H9 (cell line): ENCODE data around the gene HDDC2. TPM values are rescaled to one million over a fixed set of nuclear protein-coding genes. Genes with fewer than 3 reads are reported as not detected.

Experiments
- DNase-seq: peaks from one replicate; pipeline ENCODE4 v3.0.0-alpha.2; 2017
- H2AFZ ChIP-seq: one replicate; pipeline ENCODE4 v1.6.1; 2013; ENCODE audit warnings: mild to moderate bottlenecking, low read length, control low read depth, moderate library complexity
- H2AK5ac ChIP-seq: 2 replicates; pipeline ENCODE4 v1.6.1; 2013; ENCODE audit warnings: low read length, control low read depth, mixed read lengths; ENCODE audit not compliant: insufficient read length
- H2BK120ac ChIP-seq: one replicate; pipeline ENCODE4 v1.6.1; 2013; ENCODE audit warnings: low read depth, mild to moderate bottlenecking, low read length, control low read depth, inconsistent platforms; ENCODE audit not compliant: poor library complexity, severe bottlenecking
- H2BK12ac ChIP-seq: 2 replicates; pipeline ENCODE4 v1.6.1; 2013; ENCODE audit warnings: low read length, control low read depth, mixed read lengths, low read depth; ENCODE audit not compliant: insufficient read length
- H2BK15ac ChIP-seq: 2 replicates; pipeline ENCODE4 v1.6.1; 2013; ENCODE audit warnings: low read depth, low read length, control low read depth
- H2BK20ac ChIP-seq: one replicate; pipeline ENCODE4 v1.6.1; 2013; ENCODE audit warnings: low read depth, mild to moderate bottlenecking, low read length, control low read depth, inconsistent platforms; ENCODE audit not compliant: poor library complexity, severe bottlenecking
- H2BK5ac ChIP-seq: 2 replicates; pipeline ENCODE4 v1.6.1; 2013; ENCODE audit warnings: low read length, control low read depth, mixed read lengths; ENCODE audit not compliant: insufficient read length
- H3K14ac ChIP-seq: 2 replicates; pipeline ENCODE4 v1.6.1; 2013; ENCODE audit warnings: low read length, control low read depth; ENCODE audit not compliant: insufficient read depth
- H3K18ac ChIP-seq: 2 replicates; pipeline ENCODE4 v1.6.1; 2013; ENCODE audit warnings: low read depth, mild to moderate bottlenecking, mixed read lengths, low read length, control low read depth; ENCODE audit not compliant: insufficient read length
- H3K23ac ChIP-seq: 2 replicates; pipeline ENCODE4 v1.6.1; 2013; ENCODE audit warnings: low read length, control low read depth, mixed read lengths, low read depth; ENCODE audit not compliant: insufficient read length
- H3K23me2 ChIP-seq: 2 replicates; pipeline ENCODE4 v1.6.1; 2013; ENCODE audit warnings: low read depth, mild to moderate bottlenecking, mixed read lengths, low read length, control low read depth; ENCODE audit not compliant: insufficient read length, poor library complexity, severe bottlenecking
- H3K27ac ChIP-seq: 2 replicates; pipeline ENCODE4 v1.5.1; 2013; ENCODE audit warnings: low read length, control low read depth, mixed read lengths, low read depth; ENCODE audit not compliant: insufficient read length
- H3K27me3 ChIP-seq: 2 replicates; pipeline ENCODE4 v1.6.1; 2013; ENCODE audit warnings: low read length, control low read depth, inconsistent platforms; ENCODE audit not compliant: insufficient read depth
- H3K4ac ChIP-seq: 2 replicates; pipeline ENCODE4 v1.6.1; 2013; ENCODE audit warnings: low read depth, mild to moderate bottlenecking, control low read depth, inconsistent platforms, low read length, moderate library complexity
- H3K4me1 ChIP-seq: 2 replicates; pipeline ENCODE4 v1.6.1; 2013; ENCODE audit warnings: low read length, control low read depth, inconsistent platforms; ENCODE audit not compliant: insufficient read depth
- H3K4me2 ChIP-seq: 2 replicates; pipeline ENCODE4 v1.6.1; 2013; ENCODE audit warnings: low read length, control low read depth, mixed read lengths; ENCODE audit not compliant: insufficient read length, insufficient read depth
- H3K56ac ChIP-seq: 2 replicates; pipeline ENCODE4 v1.6.1; 2013; ENCODE audit warnings: low read depth, mild to moderate bottlenecking, mixed read lengths, low read length, control low read depth; ENCODE audit not compliant: insufficient read length
- H3K79me1 ChIP-seq: 2 replicates; pipeline ENCODE4 v1.6.1; 2013; ENCODE audit warnings: low read depth, mild to moderate bottlenecking, moderate library complexity, low read length, control low read depth, inconsistent platforms; ENCODE audit not compliant: insufficient read depth, poor library complexity, severe bottlenecking
- H3K79me2 ChIP-seq: 2 replicates; pipeline ENCODE4 v1.6.1; 2013; ENCODE audit warnings: low read length, control low read depth, inconsistent platforms; ENCODE audit not compliant: insufficient read depth
- H3K9ac ChIP-seq: 2 replicates; pipeline ENCODE4 v1.6.1; 2013; ENCODE audit warnings: low read length, control low read depth, mixed read lengths; ENCODE audit not compliant: insufficient read length; ENCODE audit errors: extremely low read depth
- H3K9me3 ChIP-seq: one replicate; pipeline ENCODE4 v1.6.1; 2013; ENCODE audit warnings: low read depth, low read length, inconsistent platforms; ENCODE audit not compliant: control insufficient read depth
- H3T11ph ChIP-seq: one replicate; pipeline ENCODE4 v1.6.1; 2013; ENCODE audit warnings: mild to moderate bottlenecking, low read length, control low read depth, inconsistent platforms
- H4K20me1 ChIP-seq: one replicate; pipeline ENCODE4 v1.6.1; 2013; ENCODE audit not compliant: control insufficient read depth, insufficient read length, insufficient read depth
- H4K5ac ChIP-seq: 2 replicates; pipeline ENCODE4 v1.6.1; 2013; ENCODE audit warnings: low read depth, mild to moderate bottlenecking, mixed read lengths, low read length, control low read depth; ENCODE audit not compliant: insufficient read length
- H4K8ac ChIP-seq: replicated peaks from 2 replicates; pipeline ENCODE4 v1.6.1; 2013; ENCODE audit warnings: low read length, control low read depth, mixed read lengths, low read depth; ENCODE audit not compliant: insufficient read length
- H4K91ac ChIP-seq: 2 replicates; pipeline ENCODE4 v1.6.1; 2013; ENCODE audit warnings: low read depth, mild to moderate bottlenecking, moderate library complexity, mixed read lengths, low read length, control low read depth; ENCODE audit not compliant: insufficient read length
- H3K27ac Mint-ChIP-seq, 3 experiments: 2 replicates in 2 of 3; 3 replicates in 1 of 3; pipeline ENCODE4 v1.8.0; 2020 to 2021; ENCODE audit warnings: mixed read lengths in 3 of 3, mild to moderate bottlenecking in 1 of 3, moderate library complexity in 1 of 3
- H3K27me3 Mint-ChIP-seq: 2 replicates; pipeline ENCODE4 v1.8.0; 2021; ENCODE audit warnings: low read depth, mild to moderate bottlenecking, moderate library complexity, mixed read lengths
- H3K36me3 Mint-ChIP-seq, 3 experiments: 2 replicates in 2 of 3; 3 replicates in 1 of 3; pipeline ENCODE4 v1.8.0; 2020 to 2021; ENCODE audit warnings: low read depth in 3 of 3, mixed read lengths in 3 of 3; ENCODE audit not compliant: insufficient read depth in 1 of 3
- H3K4me1 Mint-ChIP-seq, 2 experiments: 2 replicates each; pipeline ENCODE4 v1.8.0; 2020; ENCODE audit warnings: mixed read lengths in 2 of 2
- H3K4me3 Mint-ChIP-seq, 2 experiments: 2 replicates in 1 of 2; 3 replicates in 1 of 2; pipeline ENCODE4 v1.8.0; 2020 to 2021; ENCODE audit warnings: mild to moderate bottlenecking in 2 of 2, mixed read lengths in 2 of 2, moderate library complexity in 1 of 2
- H3K9me3 Mint-ChIP-seq, 2 experiments: 2 replicates in 1 of 2; 3 replicates in 1 of 2; pipeline ENCODE4 v1.8.0; 2020; ENCODE audit warnings: mild to moderate bottlenecking in 2 of 2, mixed read lengths in 2 of 2, moderate library complexity in 1 of 2
- WGBS: extraction: QIAGEN DNeasy Blood & Tissue Kit; methylation state at CpG from one replicate; pipeline ENCODE4 v1.1.7; 2013; ENCODE audit warnings: missing lambda C conversion rate, low lambda C conversion rate, mixed read lengths; ENCODE audit not compliant: insufficient read length; ENCODE audit errors: extremely low coverage; 5-methylcytosine and 5-hydroxymethylcytosine counted together
- total RNA-seq: library from RNA; stranded (reverse); gene quantifications from 2 replicates; pipeline ENCODE4 v1.2.1, GENCODE V29; 2021
- TF ChIP-seq, protein P1 (sequence below): fragments of 200-600 bp; sonication (generic); conservative IDR thresholded peaks from 3 replicates; pipeline ENCODE4 v1.8.0; 2021; ENCODE audit warnings: antibody characterized with exemption, mild to moderate bottlenecking

HDDC2 gene
- total RNA-seq, 1 experiment from 2014 or later = 77.8 TPM

DNA sequence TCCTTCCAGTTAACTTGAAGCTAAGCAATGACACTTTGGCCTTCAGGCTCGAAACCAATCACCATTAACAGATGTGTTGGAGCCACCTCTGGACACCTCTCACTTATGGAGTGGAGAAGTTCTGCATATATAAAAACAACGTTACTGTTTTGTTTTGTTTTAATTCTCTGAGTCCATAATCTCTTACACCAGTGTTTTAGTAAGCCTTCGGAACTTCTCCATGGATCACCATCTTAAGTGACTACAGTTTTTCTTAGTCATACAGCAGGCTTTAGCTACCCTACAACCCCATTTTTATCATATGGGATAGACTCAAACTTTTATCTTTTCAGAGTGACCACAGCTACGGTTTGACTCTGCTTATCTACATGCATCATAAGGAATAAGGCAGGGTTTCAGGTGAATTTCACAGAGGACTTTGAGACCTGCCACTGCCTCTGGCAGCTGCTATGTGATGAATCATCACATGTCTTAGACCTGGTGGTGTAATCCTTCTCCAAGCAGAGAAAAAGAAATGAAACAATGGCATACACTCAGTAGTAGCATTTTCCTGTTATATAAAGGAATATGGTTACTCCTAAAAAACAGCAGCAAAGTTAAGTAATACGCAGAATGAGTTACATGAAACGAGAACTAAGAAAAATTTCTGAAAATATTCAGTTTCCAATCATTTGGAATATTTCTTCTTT lies 5.5 kb upstream of the HDDC2 start:
- no peak overlapping the region for H3K18ac ChIP-seq
- H3K79me2 ChIP-seq = no peaks in the 10 kb centered on the region
- H3K9me3 ChIP-seq = no peaks in the 10 kb centered on the region
- H3K4ac ChIP-seq = no peak overlapping the region
- no peak overlapping the region for H3K27ac ChIP-seq
- H3K14ac ChIP-seq = no peak overlapping the region
- H3K23ac ChIP-seq = no peak overlapping the region
- no peak overlapping the region for H2AK5ac ChIP-seq
- H3K56ac ChIP-seq = no peak overlapping the region
- Mint-ChIP-seq H3K4me3 (no peak overlapping the region), H3K27me3 (peaks cover 21% of the 10 kb centered on the region), H3K36me3 (peaks cover 0 to 4% (median 0%) of the 10 kb centered on the region in 3 experiments; a peak in 1 of 7 replicates), H3K4me1 (peaks cover 2% of the 10 kb centered on the region in 2 experiments; a peak in 2 of 4 replicates), H3K9me3 (peaks cover 0 to 4% of the 10 kb centered on the region in 2 experiments; a peak in 2 of 5 replicates), H3K27ac (no peak overlapping the region)
- no peak overlapping the region for H3K4me2 ChIP-seq
- no peak for DNase-seq
- no peaks in the 10 kb centered on the region for H3K27me3 ChIP-seq
- no CpG with 5 or more reads among the region's 6 CpGs for WGBS
- H3K79me1 ChIP-seq = no peaks in the 10 kb centered on the region
- H2BK12ac ChIP-seq = no peak overlapping the region
- H2BK5ac ChIP-seq = no peak overlapping the region
- H3K23me2 ChIP-seq = no peaks in the 10 kb centered on the region
- no peak overlapping the region for H2AFZ ChIP-seq
- H2BK15ac ChIP-seq = no peak overlapping the region
- no peak overlapping the region for H3T11ph ChIP-seq
- no peak overlapping the region for H3K9ac ChIP-seq
- H4K5ac ChIP-seq = no peak overlapping the region
- no peak overlapping the region for H2BK20ac ChIP-seq
- H4K20me1 ChIP-seq = no peaks in the 10 kb centered on the region
- no peak overlapping the region for H4K91ac ChIP-seq
- 0 out of 2 replicates have a peak, but pooled peaks cover 2% of the 10 kb centered on the region for H3K4me1 ChIP-seq
- no peak overlapping the region for H2BK120ac ChIP-seq
- TF ChIP-seq, protein P1, sequence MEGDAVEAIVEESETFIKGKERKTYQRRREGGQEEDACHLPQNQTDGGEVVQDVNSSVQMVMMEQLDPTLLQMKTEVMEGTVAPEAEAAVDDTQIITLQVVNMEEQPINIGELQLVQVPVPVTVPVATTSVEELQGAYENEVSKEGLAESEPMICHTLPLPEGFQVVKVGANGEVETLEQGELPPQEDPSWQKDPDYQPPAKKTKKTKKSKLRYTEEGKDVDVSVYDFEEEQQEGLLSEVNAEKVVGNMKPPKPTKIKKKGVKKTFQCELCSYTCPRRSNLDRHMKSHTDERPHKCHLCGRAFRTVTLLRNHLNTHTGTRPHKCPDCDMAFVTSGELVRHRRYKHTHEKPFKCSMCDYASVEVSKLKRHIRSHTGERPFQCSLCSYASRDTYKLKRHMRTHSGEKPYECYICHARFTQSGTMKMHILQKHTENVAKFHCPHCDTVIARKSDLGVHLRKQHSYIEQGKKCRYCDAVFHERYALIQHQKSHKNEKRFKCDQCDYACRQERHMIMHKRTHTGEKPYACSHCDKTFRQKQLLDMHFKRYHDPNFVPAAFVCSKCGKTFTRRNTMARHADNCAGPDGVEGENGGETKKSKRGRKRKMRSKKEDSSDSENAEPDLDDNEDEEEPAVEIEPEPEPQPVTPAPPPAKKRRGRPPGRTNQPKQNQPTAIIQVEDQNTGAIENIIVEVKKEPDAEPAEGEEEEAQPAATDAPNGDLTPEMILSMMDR = no peak
- no peak overlapping the region for H4K8ac ChIP-seq
